GM19035 (cell line): ENCODE data around the gene PALLD.

ENCODE experiments used
- ATAC-seq: cut with Tn5 transposase; IDR thresholded peaks from one replicate; pipeline ENCODE4 v1.9.1; 2021; ENCODE audit not compliant: unreplicated experiment

The PALLD gene

GRCh38 chr4:168637872-168638756 lies 141.3 kb downstream of the PALLD start:
- no peak for ATAC-seq

DNA sequence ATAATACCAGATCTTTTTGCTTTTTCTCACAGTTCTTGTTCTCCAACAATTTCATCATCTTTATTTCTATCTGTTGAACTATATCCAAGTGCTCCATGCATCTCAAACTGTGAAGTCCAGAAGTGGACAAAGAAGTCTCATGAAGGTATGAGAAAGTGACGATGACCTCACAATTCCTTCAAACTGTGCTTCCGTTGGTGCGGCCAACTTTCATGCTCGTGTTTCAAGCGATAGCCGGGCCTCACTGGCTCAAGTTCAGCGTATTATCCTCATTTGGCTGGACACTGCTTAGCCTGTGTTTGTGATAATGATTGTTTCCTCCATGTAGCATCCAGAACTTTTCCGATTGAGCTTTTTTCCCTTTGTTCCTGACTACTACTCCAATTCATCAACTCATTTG lies 143.1 kb downstream of the PALLD start:
- no peak for ATAC-seq

GRCh38 chr4:168641811-168642140 lies 144.9 kb downstream of the PALLD start:
- no peak for ATAC-seq

- no peak for ATAC-seq
Observed at GRCh38 chr4:168642591-168642990, 145.7 kb downstream of the PALLD start.

DNA sequence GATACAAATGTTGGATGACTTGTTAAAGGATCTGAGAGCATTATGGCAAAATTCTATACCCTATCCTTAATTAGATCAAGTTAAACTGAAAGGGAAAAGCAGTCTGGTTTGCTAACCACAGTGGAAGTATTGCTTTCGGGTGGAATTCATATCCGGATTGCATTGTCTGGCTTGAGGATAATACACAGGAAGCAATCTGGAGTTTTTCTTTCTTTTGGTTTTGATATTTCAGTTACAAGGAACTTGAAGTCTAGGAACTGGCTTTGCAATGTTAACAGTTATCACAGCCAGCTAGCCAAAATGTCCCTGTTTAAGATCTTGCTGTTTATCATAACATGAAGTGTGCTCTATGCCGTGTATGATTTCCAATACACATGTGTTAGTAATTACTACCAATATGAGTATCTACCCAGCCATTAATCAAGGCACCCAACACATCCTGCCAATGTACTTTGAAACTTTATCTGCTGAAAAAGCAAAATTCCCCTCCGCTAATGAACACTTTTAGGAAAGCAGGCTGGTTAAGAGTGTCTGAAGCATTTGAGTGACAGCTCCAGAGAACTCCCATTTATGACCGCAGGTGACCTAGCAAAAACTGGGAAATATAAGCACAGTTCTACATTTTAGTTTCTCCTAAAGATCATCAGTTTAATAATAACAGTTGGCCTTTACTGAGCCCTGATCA lies 146.4 kb downstream of the PALLD start:
- no peak for ATAC-seq

GRCh38 chr4:168643796-168644159 lies 146.9 kb downstream of the PALLD start:
- no peak for ATAC-seq

DNA sequence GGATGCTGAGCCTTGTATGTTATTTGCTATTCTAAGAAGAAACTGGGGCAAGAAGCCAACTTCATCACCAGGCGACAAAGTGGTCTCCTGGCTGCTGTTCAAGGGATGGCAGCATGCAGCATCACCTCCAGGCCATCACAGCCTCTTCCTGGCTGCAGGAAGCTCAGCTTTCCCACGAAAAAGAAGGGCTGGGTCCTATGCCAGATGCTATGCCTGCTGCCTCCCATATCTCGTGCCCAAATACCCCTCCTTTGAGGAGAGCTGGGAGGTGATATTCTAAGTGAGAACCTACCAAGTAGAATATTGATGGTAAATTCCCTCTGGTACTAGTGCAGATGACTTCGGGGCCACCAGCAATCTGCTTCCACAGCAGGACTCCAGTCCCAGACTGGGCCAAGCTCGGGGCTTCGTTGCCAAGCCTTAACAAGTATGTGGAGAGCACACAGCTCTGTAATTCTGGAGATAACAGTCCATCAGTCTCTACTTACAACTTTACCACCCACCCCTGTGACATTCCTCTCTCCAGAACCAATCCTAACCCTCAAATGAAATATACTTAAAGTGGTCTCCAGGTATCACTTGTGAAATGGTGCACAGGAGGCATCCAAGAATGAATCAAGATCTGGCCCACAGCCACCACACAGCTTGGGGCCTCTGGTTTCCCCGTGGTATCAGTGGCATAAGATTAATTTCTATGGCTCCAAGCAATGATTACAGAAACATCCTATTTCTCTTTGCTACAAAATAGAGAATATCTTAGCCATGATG lies 149.3 kb downstream of the PALLD start:
- no peak for ATAC-seq

DNA sequence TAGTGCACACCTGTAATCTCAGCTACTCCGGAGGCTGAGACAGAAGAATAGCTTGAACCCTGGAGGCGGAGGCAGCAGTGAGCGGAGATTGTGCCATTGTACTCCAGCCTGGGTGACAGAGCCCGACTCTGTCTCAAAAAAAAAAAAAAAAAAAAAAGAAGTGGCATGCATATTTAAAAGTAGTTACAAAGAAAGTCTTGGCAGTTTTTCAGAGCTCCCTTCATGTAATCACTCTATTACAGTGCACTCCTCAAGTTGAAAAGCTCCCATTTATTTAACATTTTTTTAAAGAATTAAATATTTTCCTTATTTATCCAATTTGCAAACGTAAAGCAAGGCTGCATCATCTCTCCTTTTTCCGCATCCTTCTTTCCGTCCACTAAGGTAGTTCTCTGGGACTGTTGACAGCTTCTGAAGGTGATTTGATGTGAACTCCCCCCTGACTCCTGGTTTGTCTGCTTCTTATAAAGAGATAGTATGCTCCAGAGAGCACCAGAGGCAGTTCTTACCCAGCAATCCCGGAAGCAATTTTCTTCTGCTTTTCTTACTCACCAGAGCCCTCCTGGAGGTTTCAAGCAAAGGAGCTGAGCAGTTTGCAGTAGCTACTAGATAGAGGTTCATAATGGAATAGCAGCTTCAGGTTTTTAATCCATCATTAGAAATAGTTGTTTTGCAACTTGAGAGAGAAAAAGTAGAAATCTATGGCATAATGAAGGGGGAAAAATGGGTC lies 151.0 kb downstream of the PALLD start:
- ATAC-seq: no peak

DNA sequence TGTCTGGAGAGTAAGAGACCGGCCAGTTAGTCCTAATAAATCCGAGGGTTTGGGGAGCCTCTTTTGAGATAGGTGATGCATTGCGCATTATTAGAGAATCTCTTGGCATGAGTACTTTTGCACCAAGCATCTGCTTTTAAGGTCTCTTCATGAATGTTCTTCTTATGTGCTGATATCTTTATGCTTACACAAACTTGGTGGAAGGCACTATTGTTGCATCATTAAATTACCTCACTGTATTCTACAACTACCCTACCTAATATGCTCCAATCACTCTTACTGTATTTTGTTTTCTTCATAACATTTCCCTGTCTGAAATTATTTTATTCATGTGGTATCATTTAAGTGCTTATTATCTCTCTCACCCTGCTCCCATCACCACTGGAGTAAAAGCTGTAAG lies 151.6 kb downstream of the PALLD start:
- no peak for ATAC-seq

GRCh38 chr4:168648929-168649328 lies 152.1 kb downstream of the PALLD start:
- no peak for ATAC-seq

GRCh38 chr4:168651374-168651773 lies 154.5 kb downstream of the PALLD start:
- no peak for ATAC-seq

GRCh38 chr4:168651864-168652263 lies 155.0 kb downstream of the PALLD start:
- no peak for ATAC-seq

DNA sequence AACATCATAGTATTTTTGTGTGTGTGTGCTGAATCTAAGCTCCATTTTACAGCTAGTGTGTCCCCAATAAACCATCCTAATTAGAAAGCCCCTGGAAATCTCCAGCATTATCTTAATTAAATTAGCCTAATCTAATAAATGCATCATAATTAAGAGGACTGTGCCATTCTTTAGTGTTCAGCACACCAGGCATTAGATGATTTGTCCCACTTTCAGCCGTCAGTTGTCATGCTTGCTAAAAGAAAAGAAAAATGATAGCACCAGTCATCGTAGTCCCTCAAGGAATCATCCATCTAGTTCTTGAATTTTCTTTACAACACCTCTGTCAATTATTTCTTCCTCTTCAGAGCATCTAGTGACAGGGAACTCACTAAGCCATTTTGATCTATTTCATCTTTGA lies 155.9 kb downstream of the PALLD start:
- ATAC-seq: no peak

- no peak for ATAC-seq
Observed at GRCh38 chr4:168654104-168654847, 157.4 kb downstream of the PALLD start.

DNA sequence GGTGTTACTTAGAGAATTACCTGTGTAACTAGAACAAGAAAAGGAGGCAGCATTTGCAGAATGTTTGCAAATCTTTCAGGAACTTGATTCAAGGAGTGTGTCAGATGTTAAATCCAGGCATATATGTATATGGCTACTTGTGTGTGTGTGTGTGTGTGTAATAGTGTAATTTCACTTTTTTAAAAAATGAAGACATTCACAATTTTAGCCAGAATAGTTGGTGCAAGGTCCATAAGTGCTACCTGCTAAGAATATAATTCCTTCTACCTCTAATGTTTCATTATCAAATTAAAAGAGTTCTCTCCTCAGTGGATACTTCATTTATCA lies 158.0 kb downstream of the PALLD start:
- ATAC-seq: no peak

GRCh38 chr4:168655182-168655581 lies 158.3 kb downstream of the PALLD start:
- no peak for ATAC-seq

DNA sequence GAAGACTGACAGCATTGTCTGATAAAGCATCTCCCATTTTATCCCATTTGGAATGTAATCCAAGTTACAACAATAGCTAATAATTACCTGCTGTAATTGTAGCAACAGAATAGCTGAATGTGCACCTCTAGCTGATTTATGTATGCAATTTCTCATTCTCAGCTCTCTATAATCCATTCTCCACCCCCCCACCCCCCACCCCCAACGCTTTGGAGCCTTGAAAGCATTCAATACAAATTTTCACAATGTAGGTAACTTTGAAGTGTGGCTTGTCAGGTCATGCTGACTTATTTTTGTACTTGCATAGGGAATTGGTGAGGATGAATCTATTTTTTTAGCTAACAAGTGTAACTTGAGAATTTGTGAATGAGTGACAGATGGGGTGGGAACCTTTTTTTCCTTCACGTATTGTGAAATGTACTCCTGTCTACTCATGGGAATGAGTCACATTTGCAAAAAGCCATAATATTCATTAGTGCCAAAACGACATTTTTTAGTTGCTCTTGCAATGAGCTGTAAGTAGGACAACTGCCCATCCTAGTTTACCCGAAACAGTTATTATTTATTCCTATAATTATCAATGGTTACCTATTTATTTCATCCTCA lies 159.3 kb downstream of the PALLD start:
- no peak for ATAC-seq

- no peak for ATAC-seq
Observed at GRCh38 chr4:168656946-168657473, 160.2 kb downstream of the PALLD start.

- ATAC-seq: no peak
Observed at GRCh38 chr4:168658751-168659150, 161.9 kb downstream of the PALLD start.
